ENCODE measurements around the gene OPN4.

- TF ChIP-seq CTCF (IDR thresholded peaks at IDR 0.05 in 8 of 11, conservative IDR thresholded peaks at IDR 0.05 in 3 of 11) (no peak), POLR2A (IDR thresholded peaks at IDR 0.05) (no peak)
Measured at GRCh38 chr10:86681722-86682386, 27.5 kb downstream of the OPN4 start.
